RKO (cell line): Measurements from ENCODE around the gene SLC27A1.

Experiments used
- DNase-seq: peaks from one replicate; pipeline ENCODE4 v3.0.0-alpha.2; 2016; ENCODE audit warnings: low spot score

The SLC27A1 gene

DNA sequence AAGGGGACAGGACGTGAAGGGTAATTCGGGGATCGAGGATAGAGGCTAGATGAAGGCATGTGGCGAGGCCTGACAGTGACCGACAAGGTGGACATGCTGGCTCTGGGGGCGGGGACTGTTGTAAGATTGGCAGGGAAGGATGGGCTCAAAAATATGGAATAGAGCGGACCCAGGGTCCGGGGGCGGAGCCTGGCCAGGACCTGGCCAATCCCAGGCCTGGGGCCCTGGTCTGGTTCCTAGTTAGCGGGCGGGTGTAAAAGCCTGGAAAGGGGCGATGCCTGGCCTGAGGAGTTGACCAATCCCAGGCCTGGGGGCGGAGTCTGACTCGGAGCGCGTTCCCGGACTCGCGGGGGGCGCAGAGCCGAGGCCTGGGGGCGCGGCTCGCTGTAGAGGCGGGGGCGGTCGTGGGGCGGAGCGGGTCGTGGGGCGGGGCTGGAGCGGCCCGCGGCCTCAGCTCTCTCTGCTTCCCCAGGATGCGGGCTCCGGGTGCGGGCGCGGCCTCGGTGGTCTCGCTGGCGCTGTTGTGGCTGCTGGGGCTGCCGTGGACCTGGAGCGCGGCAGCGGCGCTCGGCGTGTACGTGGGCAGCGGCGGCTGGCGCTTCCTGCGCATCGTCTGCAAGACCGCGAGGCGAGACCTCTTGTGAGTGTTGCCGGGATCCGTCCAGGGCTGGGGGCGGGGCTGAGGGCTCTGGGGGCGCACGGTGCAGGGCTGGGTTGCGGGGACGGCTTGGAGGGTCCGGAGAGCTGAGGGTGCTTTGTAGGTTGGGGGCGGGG lies at the start of gene SLC27A1:
SLC27A1 (plus strand) TSS at position 457 of the 774 bp plus-strand sequence; CDS start at position 474, 17 bp downstream.
- DNase-seq, result peak; percentile 98

DNA sequence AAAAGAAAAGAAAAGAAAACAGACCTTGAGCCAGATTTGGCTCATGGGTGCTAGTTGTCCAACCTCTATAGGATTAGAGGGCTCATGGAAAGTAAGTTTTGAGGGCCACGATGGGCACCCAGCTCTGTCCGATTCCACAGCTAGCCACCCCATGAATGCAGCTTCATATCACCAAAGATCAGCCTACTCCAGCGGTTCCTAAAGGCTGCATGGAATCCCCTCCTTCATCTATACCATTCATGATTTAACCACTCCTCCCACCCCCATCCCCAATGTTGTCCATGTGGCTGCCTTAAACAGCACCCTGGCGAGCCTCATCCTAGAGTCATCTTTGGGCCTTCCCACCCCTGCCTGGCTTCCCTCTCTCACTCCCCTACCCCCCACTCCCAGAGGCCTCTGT lies 48.4 kb upstream of the SLC27A1 start:
- no peak for DNase-seq

DNA sequence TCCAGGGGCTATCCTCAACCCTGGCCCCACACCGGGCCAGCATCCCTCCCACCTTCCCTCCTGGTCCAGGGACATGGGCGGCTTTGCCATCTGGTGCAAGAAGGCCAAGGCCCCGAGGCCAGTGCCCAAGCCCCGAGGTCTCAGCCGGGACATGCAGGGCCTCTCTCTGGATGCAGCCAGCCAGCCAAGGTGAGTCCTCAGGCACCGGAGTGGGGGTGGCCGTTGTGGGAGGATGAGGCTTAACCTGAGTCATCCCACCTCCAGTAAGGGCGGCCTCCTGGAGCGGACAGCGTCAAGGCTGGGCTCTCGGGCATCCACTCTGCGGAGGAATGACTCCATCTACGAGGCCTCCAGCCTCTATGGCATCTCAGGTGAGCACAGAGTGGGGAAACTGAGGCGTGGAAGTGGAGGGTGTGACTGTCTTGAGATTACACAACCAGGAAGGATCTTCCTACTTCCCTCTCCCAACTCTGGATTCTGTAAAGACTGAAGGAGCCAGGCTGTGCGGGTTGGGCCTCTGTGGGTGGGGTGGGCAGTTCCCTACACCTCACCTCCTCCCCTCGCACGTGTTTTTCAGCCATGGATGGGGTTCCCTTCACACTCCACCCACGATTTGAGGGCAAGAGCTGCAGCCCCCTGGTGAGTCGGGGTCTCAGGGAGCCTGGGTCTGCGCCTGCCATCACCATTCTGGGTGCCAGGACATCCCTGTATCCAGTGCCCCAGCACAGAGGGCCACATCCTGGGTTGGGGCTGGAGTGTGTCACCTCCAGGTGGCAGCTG lies 46.7 kb upstream of the SLC27A1 start:
- DNase-seq, result no peak

DNA sequence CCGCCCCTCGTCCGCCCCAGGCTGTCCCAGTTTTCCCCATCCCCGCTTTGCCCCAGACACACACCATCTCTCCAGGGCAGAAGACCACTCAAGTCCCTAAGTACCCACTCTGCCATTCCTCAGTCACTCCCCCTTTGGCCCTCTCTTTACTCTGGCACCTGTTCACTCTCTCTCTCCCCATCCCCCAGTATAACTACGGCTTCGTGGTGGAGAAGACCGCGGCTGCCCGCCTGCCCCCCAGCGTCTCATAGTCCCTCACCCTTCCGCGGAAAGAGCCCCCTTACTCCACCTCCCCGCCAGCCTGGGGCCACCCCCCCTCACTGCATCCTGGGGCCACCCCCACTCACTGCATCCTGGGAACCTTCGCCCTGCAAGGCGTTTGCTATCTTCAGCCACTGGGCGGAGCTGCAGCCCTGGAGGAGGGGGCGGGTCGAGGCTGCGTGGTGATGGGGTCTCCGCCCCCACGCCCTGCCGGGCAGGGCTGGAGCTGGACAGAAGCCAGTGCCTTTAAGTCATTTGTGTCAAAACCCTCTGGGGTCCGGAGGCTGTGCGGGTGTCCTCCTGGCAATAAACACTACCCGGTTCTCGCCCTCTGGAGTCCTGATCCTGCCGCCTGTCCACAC lies 45.5 kb upstream of the SLC27A1 start:
- DNase-seq, result no peak

DNA sequence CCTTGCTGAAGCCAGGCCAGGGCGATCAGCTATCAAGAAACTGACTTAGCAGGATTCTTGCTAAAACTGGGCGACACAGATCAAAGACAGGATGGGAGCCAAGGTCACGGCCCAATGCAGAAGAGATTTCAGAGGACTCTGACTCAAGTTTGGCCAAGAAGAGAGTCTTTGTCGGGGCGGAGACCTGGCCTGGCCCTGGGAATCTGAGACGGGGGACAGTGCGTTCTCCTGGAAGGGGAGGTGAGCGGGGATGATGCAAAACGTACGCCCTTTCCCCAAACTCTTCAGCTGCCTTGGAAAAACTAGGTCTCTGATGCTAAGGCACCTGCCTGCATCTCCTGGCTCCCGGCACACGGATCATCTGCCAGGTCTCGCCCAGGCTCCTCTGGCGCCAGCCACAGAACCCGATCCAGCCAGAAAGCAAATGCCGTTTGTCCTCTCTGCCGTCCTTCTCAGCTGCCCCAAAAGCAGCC lies 40.6 kb upstream of the SLC27A1 start:
- no peak for DNase-seq

DNA sequence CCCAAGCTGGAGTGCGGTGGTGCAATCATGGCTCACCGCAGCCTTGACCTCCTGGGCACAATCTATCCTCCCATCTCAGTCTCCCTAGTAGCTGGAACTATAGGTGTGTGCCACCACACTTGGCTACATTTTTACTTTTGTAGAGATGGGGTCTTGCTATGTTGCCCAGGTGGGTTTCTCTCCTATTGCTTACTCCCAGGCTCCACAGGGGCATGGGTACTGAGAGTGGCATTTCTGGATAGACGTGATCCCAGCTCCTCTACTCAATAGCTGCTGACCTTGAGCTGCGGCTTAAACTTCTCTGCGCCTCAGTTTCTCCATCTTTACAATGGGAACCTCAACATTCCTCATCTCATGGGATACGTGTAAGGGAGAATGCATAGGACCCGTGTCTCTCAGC lies 38.9 kb upstream of the SLC27A1 start:
- DNase-seq, result no peak

DNA sequence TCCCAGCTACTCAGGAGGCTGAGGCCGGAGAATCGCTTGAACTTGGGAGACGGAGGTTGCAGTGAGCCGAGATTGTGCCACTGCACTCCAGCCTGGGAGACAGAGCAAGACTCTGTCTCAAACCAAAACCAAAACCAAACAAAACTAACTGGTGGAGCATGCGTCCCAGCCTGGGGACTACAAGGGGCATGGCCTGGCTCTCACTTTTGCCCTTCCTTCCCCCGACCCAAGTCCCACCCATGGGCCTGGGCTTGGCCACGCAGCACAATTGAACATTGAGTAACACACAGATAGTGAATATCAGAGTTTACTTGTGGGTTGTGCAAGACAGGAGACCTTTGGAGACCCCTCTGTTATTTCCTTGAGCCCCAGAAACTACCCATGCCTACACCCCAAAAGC lies 35.1 kb upstream of the SLC27A1 start:
- DNase-seq, result no peak

DNA sequence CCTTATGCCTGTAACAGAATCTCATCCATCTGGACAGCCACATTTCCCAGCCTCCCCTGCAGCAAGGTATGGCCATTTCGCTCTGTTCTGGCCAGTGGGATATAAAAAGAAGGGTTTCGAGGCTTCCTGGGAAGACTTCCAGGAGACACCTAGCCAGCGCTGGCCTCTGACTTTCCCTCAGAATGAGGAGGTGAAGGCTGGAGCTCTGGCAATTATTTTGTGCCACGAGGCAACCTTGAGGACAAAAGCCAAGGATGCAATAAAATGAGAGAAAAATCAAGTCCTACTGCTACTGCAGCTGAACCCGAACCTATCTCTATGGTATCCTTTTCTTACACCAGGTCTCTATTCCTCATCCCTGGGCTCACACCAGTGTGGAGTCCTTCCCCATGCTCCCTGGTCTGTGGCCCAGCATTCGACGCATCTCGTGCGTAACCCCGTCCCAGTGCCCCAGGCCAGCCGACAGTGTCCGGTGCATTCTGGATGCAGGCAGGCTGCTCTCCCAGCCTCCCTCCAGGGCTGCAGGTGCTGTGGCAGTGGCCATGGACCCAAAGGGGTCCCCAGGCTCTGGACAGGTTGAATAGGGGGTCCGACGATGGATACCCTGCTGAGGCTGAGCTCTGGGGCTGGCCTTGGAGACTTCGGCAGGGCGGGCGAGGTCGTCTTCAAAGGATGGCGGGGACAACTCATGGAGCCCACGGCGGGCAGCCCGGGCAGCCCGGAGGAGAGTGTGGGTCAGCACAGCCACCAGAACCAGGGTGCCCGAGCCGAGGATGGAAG lies 34.0 kb upstream of the SLC27A1 start:
- no peak for DNase-seq

DNA sequence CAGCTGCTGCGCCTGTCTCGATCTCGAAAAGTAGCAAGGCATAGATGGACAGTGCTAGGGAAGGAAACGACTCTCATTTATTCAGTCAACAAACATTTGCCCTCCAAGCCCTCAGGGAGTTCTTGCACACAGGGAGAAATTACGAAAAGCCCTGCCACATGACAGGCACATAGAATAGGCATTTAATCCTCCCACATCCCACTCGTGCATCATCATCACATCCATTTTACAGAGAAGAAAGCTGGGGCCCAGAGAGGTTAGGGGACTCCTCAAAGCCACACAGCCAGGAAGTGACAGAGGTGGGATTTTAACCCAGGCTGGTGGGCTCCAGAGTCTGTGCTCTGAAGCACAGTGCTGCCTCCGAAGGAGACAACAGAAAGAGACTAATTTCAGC lies 33.5 kb upstream of the SLC27A1 start:
- no peak for DNase-seq

DNA sequence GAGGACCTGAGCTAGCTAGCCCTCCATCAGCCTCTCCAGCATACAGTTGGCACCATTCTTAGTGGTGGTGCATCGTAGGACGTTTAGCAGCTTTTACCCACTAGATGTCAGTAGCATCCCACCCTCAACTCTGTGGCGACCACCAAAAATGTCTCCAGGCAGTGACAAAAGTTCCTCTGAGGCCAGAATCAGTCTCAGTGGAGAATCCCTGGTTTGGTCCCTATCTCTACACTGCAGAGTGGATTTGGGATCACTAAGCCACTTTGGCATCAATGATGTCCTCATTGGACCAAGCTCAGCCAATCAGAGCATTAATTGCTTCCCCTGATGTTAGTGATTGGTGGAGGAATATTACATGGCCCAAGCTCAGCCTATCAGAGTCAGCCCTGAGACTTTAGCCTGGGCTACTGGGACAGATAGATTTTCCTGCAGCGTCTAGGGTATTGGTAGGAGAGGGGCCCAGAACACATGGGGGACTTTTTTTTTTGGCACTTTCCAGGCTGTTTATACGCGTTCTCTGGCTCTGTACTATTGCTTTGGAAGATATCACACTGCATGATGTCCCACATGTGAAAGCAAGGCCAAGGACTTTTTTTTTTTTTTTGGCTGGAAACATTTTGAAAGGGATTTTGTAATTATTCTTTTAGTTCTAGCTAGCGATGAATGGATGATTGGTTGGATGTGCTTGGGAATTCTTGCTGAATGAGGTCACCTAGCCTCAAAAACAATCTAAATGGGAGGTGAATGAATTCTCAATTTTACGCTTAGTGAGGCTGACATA lies 28.9 kb upstream of the SLC27A1 start:
- DNase-seq, result peak; percentile 51

DNA sequence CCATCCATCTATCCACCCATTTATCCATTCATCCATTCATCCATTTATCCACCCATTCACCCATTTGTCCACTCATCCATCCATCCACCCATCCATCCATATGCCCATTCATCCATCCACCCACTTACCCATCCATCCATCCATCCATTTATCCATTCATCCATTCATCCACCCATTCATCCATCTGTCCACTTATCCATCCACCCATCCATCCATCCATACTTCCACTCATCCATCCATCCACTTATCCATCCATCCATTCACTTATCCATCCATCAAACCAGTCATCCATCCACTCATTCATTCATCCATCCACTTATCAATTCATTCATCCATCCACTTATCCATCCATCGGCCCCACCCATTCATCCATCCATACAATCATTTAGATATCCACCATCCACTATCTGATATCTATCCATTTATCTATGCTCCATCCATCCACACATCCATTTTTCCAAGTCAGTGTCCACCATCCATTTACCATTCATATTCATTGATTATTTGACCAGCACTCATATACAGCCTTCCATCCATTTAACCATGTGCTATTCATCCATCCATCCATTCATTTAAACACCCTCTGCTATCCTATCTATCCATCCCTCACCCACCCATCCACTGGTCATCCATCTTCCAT lies 24.7 kb upstream of the SLC27A1 start:
- DNase-seq, result no peak

DNA sequence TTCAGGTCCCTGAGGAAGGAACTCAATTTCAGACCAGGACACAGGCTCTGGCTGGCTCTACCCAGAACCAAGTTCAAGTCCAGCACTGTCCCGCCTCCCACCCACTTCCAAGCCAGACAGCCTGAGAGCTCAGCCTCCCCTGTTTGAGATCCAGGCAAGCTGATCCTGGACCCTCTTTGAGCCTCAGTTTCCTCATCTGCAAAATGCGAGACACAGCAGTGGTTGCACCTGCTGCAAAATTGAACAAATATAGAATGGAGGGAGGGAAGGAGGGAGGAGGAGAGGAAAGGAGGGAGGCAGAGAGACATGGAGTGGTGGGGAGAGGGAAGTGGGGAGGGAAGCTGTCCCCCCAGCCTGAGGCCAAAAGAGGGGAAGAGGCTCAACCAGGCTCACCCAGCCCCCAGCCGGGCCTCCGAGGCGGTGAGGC lies 22.6 kb upstream of the SLC27A1 start:
- DNase-seq, result no peak

DNA sequence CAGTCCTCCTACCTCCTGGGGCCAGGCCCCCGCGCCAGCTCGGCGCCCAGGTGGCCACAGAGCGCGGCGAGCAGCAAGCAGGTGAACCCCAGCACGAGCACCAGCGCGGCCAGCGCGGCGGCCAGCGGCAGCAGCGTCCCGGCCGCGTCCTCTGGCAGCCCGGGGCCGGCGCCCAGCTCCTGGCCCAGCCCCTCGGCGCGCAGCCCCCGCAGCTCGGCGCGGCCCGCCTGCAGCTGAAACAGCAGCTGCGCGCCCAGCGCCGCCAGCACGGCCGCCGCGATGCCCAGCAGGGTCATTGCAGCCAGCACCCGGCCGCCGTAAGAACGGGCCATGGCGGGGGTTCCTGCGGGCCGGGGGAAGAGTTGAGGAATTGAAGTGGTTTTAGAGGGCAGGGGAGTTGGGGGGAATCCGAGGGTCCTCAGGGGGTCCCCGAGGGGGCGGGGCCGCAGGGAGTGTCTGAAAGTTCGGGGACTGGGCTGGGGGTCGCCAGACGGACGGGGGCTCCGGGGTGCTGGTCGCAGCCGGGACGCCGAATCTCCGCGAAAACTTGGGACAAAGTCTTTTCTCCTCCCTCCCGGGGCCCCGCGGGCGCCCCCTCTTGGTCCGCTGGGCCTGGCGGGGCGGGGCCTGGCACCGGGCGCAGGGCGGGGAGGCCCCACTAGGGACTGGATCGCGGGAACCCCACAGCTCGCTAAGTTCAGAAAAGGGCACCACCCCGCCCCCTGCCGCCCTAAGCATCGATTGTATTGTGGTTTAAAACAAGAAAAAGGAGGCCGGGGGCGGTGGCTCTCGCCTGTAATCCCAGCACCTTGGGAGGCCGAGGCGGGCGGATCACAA lies 22.0 kb upstream of the SLC27A1 start, which contains the start of gene TMEM221:
TMEM221 (minus strand) TSS at position 538 of the 837 bp plus-strand sequence; CDS start at position 332, 206 bp downstream.
- DNase-seq, result no peak

DNA sequence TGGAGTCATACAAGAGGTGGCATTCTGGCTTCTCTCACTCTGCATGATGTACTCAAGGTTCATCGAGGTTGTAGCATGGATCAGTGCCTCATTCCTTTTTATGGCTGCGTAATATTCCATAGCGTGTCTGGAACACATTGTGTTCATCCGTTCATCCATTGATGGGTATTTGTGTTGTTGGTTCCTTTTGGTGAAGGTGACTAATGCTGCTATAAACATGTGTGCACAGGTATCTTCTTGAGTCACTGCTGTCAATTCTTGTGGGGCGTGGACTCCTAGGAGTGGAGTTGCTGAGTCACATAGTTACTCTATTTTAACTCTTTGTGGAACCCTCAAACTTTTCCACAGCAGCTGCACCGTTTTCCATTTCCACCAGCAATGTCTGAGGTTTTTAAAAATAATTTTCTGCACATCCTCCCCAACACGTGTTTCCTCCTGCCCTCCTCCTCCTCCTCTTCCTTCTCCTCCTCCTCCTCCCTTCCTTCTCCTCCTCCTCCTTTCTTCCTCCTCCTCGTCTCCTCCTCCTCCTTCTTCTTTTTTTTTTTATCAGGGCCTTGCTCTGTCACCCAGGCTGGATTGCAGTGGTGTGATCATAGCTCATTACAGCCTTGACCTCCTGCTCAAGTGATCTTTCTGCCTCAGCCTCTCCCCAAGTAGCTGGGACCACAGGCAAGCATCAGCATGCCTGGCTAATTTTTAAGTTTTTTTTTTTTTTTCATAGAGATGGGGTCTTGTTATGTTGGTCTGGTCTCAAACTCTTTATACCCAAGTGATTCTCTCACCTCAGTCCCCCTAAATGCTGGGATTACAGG lies 19.9 kb upstream of the SLC27A1 start:
- peak; percentile 60 for DNase-seq

DNA sequence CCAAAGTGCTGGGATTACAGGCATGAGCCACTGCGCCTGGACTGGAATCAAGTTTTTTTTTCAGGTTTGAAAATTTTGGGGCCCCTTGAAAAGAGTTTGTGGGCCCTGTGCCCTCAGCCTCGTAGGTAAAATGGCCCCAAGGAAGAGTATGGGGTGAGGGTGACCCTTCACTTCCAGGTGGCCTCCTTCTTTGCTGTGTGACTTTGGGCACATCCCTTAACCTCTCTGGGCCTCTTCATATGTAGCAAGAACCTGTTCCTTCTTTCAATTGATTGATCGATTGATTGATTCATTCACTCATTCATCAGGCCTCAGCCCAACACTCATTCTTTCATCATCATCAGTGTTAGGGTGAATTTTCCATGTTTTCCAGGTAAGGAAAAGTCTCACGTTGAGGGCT lies 18.5 kb upstream of the SLC27A1 start:
- DNase-seq, result no peak

DNA sequence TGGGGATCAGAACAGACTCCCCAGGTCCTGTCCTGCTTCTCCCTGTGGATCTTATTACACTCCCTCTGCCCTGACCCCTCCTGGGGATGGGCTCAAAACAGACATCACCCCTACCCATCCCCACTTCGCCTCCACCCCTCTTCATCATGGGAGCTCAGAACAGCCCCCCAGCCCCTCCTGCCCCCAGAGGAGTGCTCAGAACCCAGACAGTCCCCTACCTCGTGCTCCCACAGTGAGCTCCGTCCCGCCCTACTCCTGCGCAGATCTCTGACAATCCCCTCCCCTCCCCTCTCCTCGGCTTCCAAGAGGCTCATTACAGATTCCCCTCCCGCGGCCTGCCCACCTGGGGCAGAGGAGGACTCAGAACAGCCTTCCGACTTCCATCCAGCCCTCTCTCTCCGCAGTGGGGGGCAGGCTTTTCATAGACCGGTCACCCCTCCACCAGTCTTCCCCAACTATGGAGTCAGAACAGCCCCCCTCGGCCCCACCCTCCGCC lies 15.7 kb upstream of the SLC27A1 start:
- no peak for DNase-seq

DNA sequence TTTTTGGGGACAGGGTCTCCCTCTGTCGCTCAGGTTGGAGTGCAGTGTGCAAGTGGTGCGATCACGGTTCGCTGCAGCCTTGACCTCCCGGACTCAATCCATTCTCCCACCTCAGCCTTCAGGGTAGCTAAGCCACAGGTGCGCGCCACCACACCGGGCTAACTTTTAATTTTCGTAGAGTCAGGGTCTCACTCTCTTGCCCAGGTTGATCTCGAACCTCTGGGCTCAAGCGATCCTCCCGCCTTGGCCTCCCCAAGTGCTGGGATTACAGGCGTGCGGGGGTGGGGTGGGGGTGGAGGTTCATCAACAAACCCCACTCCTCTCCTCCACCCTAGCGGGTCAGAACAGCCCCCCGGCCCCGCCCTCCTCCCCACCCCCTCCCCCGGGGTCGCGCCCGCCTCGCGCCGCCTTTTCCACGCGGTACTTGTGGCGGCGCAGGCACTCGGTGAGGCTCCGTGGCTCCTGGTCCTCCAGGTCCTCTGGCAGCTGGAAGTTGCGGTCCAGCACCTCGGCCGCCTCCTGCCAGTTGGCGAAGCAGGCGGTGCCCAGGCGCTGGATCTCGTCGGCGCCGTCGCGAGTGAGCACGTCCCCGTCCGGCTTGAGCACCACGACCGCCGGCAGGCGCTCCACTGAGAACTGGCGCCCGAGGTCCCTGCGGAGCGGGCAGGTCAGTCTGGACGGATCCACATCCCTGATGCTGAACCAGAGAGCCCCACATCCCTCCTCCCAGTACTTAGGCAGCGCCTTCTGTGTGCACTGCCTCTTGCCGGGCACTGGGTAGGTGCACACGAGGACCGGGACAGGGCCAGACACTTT lies 14.8 kb upstream of the SLC27A1 start:
- DNase-seq, result no peak

DNA sequence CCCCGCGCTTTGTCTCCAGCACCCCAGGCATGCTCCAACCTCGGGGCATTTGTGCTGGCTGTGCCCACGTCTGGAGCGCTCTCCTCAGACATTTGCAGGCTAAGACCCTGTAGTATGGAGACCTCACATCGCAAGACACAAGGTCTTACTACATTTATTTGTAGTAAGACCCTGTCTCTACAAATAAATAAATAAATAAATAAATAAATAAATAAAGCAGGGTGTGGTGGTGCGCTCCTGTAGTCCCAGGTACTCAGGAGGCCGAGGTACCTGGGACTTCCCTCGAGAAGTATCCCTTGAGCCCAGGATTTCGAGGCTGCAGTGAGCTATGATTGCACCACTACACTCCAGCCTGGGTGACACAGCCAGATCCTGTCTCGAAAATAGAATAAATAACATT lies 14.2 kb upstream of the SLC27A1 start:
- no peak for DNase-seq
